Measurements from ENCODE around the gene PPP2R2D. TPM values are rescaled to one million over a fixed set of nuclear protein-coding genes. Genes with fewer than 3 reads are reported as not detected.

PPP2R2D gene
- total and polyA plus RNA-seq, 7 donors: 18.4 to 44.0 (median 23.8) TPM

GRCh38 chr10:131885391-131886165, 15.2 kb upstream of the PPP2R2D start:
- Histone ChIP-seq H3K9me3 (no peaks in the 10 kb centered on the region), H3K27me3 (peaks cover 0 to 8% (median 3%) of the 10 kb centered on the region in 3 donors), H3K36me3 (no peaks in the 10 kb centered on the region), H3K4me3 (no peak overlapping the region), H3K4me1 (peaks cover 0 to 7% (median 6%) of the 10 kb centered on the region in 4 donors), H3K27ac (no peak overlapping the region)
- WGBS, 2 donors: 8 to 21% methylated on average over 25 of the region's 25 CpGs
- DNase-seq: peak; percentile 86
- no peak for TF ChIP-seq POLR2AphosphoS5 (IDR thresholded peaks at IDR 0.05)
- no peak for TF ChIP-seq EP300 (IDR thresholded peaks at IDR 0.05)
- no peak for TF ChIP-seq POLR2A (IDR thresholded peaks at IDR 0.05)
- TF ChIP-seq CTCF (IDR thresholded peaks at IDR 0.05): peak; percentile 90 to 97 (median 92)
- intact Hi-C loops (cut with DNase I): loop anchor here (1.0 to 5.0 kb wide), 3 partner anchors 92 to 257 kb away; no protein-coding TSS in a partner anchor

GRCh38 chr10:131886237-131886636, 14.6 kb upstream of the PPP2R2D start:
- WGBS, 2 donors: 76 to 79% methylated on average over 10 of the region's 10 CpGs
- Histone ChIP-seq H3K27me3 (peaks cover 0 to 13% (median 3%) of the 10 kb centered on the region in 3 donors), H3K9me3 (no peaks in the 10 kb centered on the region), H3K4me1 (peaks cover 0 to 7% (median 6%) of the 10 kb centered on the region in 4 donors), H3K4me3 (no peak overlapping the region), H3K36me3 (no peaks in the 10 kb centered on the region), H3K27ac (no peak overlapping the region)
- TF ChIP-seq CTCF (IDR thresholded peaks at IDR 0.05) (no peak), POLR2A (IDR thresholded peaks at IDR 0.05) (no peak), POLR2AphosphoS5 (IDR thresholded peaks at IDR 0.05) (no peak)
- intact Hi-C loops (cut with DNase I): loop anchor here (5.0 kb wide), 1 partner anchor 91 kb away; no protein-coding TSS in a partner anchor
- peak; percentile 47 for DNase-seq

GRCh38 chr10:131888186-131888604, 12.6 kb upstream of the PPP2R2D start:
- H3K27me3 ChIP-seq: peaks cover 0 to 19% (median 0%) of the 10 kb centered on the region in 3 donors
- intact Hi-C loops (cut with DNase I): loop anchor here (5.0 kb wide), 1 partner anchor 89 kb away; no protein-coding TSS in a partner anchor
- H3K27ac ChIP-seq: no peak overlapping the region
- no peaks in the 10 kb centered on the region for H3K9me3 ChIP-seq
- TF ChIP-seq POLR2AphosphoS5 (IDR thresholded peaks at IDR 0.05) (no peak), POLR2A (IDR thresholded peaks at IDR 0.05) (no peak), CTCF (IDR thresholded peaks at IDR 0.05) (no peak), EP300 (IDR thresholded peaks at IDR 0.05) (no peak)
- no peaks in the 10 kb centered on the region for H3K36me3 ChIP-seq
- H3K4me3 ChIP-seq: no peak overlapping the region
- H3K4me1 ChIP-seq: peaks cover 0 to 7% (median 6%) of the 10 kb centered on the region in 4 donors
- no peak for DNase-seq
- 67 to 78% methylated on average over 6 of the region's 6 CpGs for WGBS, 2 donors

GRCh38 chr10:131889755-131890154, 11.1 kb upstream of the PPP2R2D start:
- Histone ChIP-seq H3K36me3 (no peaks in the 10 kb centered on the region), H3K27me3 (peaks cover 0 to 19% (median 0%) of the 10 kb centered on the region in 3 donors), H3K4me1 (peaks cover 0 to 7% (median 6%) of the 10 kb centered on the region in 4 donors), H3K9me3 (no peaks in the 10 kb centered on the region), H3K27ac (no peak overlapping the region), H3K4me3 (no peak overlapping the region)
- intact Hi-C loops (cut with DNase I): loop anchor here (5.0 kb wide), 1 partner anchor 88 kb away; no protein-coding TSS in a partner anchor
- DNase-seq: peak; percentile 30
- no peak for TF ChIP-seq POLR2A (IDR thresholded peaks at IDR 0.05)
- TF ChIP-seq CTCF (IDR thresholded peaks at IDR 0.05): no peak
- no peak for TF ChIP-seq EP300 (IDR thresholded peaks at IDR 0.05)
- whole genome bisulfite sequencing, 2 donors: 92% methylated on average over 9 of the region's 9 CpGs
